Ascending aorta (tissue), 2 donors: ENCODE measurements around the gene GDPGP1. TPM values are rescaled to one million over a fixed set of nuclear protein-coding genes. Genes with fewer than 3 reads are reported as not detected.

Experiments
- DNase-seq, 2 donors: peaks; one replicate each; pipeline ENCODE4 v3.0.0-alpha.2; 2019; ENCODE audit warnings: low spot score in 2 of 2
- H3K27ac ChIP-seq, 2 donors: fragments of 200-600 bp; sonication (generic); one replicate each; pipeline ENCODE4 v1.5.1; 2016 to 2017; ENCODE audit warnings: mild to moderate bottlenecking in 1 of 2
- H3K27me3 ChIP-seq: fragments of 200-600 bp; sonication (generic); one replicate; pipeline ENCODE4 v1.5.1; 2017
- H3K36me3 ChIP-seq, 2 donors: fragments of 200-600 bp; sonication (generic); one replicate each; pipeline ENCODE4 v1.5.1; 2016
- H3K4me1 ChIP-seq, 2 donors: fragments of 200-600 bp; sonication (generic); one replicate each; pipeline ENCODE4 v1.5.1; 2016 to 2017; ENCODE audit warnings: mild to moderate bottlenecking in 1 of 2
- H3K4me3 ChIP-seq, 2 donors: fragments of 200-600 bp; sonication (generic); one replicate each; pipeline ENCODE4 v1.5.1; 2016 to 2017; ENCODE audit warnings: mild to moderate bottlenecking in 1 of 2
- H3K9me3 ChIP-seq, 2 donors: fragments of 200-600 bp; sonication (generic); one replicate each; pipeline ENCODE4 v1.5.1; 2016
- CTCF ChIP-seq, 3 experiments: fragments of 200-600 bp in 2 of 3; fragments of 450-650 bp in 1 of 3; sonication (generic) in 2 of 3; IDR thresholded peaks; one replicate each; pipeline ENCODE4 v1.5.1; 2016 to 2019; ENCODE audit warnings: antibody characterized with exemption in 3 of 3, mild to moderate bottlenecking in 1 of 3, moderate library complexity in 1 of 3
- intact Hi-C: fragments of 100-400 bp; cut with DNase I; formaldehyde crosslinking; loops from one replicate; pipeline ENCODE4 v1.15.1; 2023
- total RNA-seq: library from RNA; depleted of rRNA; stranded (reverse); fragments of >200 nt; gene quantifications from one replicate; pipeline ENCODE4 v1.1.0, GENCODE V29; 2016

The GDPGP1 gene
- total RNA-seq, 1 donor from 2014 or later = 2.2 TPM

GRCh38 chr15:90219421-90220141 is 14.4 kb upstream of the GDPGP1 start:
- H3K36me3 ChIP-seq = peaks cover 13% of the 10 kb centered on the region in 2 donors
- H3K9me3 ChIP-seq = no peaks in the 10 kb centered on the region
- no peak for DNase-seq
- H3K27me3 ChIP-seq = no peaks in the 10 kb centered on the region
- intact Hi-C loops = loop anchor here (10.0 kb wide), 1 partner anchor 455 kb away; no protein-coding TSS in a partner anchor
- peaks cover 4 to 5% of the 10 kb centered on the region in 2 donors for H3K4me1 ChIP-seq
- TF ChIP-seq CTCF (IDR thresholded peaks at IDR 0.05) = peak; percentile 48 to 58 (median 57)
- H3K4me3 ChIP-seq = no peak overlapping the region
- no peak overlapping the region for H3K27ac ChIP-seq

DNA sequence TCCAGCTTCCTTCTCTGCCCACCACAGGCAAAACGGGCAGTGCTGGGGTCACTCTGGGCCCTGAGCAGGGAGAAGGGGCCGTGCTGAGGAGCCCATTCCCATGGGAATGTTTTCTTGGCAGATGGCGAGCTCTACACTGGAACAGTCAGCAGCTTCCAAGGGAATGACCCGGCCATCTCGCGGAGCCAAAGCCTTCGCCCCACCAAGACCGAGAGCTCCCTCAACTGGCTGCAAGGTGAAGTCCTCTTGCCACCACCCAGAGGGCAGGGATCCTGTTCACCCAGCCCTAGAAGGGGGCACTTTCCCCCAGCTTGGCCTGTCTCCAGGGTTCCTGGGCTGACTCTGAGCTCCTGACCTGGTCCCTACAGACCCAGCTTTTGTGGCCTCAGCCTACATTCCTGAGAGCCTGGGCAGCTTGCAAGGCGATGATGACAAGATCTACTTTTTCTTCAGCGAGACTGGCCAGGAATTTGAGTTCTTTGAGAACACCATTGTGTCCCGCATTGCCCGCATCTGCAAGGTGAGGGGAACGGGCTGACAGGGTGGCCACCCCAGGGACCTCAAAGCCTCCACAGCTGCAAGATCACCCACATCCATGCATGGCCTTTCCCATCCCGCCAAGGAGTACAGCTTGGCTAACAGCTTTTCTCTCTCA is 12.6 kb upstream of the GDPGP1 start:
- Histone ChIP-seq H3K4me3 (no peak overlapping the region), H3K36me3 (peaks cover 24 to 29% of the 10 kb centered on the region in 2 donors)
- intact Hi-C loops = loop anchor here (10.0 kb wide), 1 partner anchor 457 kb away; no protein-coding TSS in a partner anchor

DNA sequence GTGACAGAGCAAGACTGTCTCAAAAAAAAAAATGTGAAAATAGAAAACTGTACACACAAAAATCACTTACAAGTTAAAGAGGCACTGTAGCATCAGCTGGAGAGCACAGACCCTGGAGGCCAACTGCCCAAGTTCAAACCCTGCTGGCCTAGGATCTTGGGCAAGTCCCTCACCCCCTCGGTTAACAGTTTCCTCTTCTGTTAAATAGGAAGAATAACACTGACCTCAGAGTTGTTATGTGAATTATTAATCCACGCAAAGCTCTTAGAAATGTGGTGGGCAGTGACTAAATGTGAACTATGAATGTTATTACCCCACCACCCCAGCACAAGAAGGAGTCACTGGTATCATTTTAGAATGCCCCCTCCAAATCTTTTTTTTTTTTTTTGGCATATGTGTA is 11.5 kb upstream of the GDPGP1 start:
- Histone ChIP-seq H3K4me3 (no peak overlapping the region), H3K27me3 (no peaks in the 10 kb centered on the region), H3K9me3 (no peaks in the 10 kb centered on the region), H3K36me3 (peaks cover 28 to 32% of the 10 kb centered on the region in 2 donors), H3K4me1 (peaks cover 4 to 5% of the 10 kb centered on the region in 2 donors), H3K27ac (no peak overlapping the region)
- no peak for DNase-seq
- intact Hi-C loops = loop anchor here (10.0 kb wide), 1 partner anchor 458 kb away; no protein-coding TSS in a partner anchor
- no peak for TF ChIP-seq CTCF (IDR thresholded peaks at IDR 0.05)

More for the DNA sequence above, 12.6 kb upstream of the GDPGP1 start:
- peak overlapping the region in 1 of 2 donors; percentile 35 for H3K27ac ChIP-seq
- peaks cover 4 to 5% of the 10 kb centered on the region in 2 donors for H3K4me1 ChIP-seq
- H3K9me3 ChIP-seq = no peaks in the 10 kb centered on the region
- peak; percentile 74 to 92 (median 80) for TF ChIP-seq CTCF (IDR thresholded peaks at IDR 0.05)
- no peaks in the 10 kb centered on the region for H3K27me3 ChIP-seq
- peak; percentile 42 to 88 for DNase-seq

GRCh38 chr15:90223441-90224165 is 10.4 kb upstream of the GDPGP1 start:
- TF ChIP-seq CTCF (IDR thresholded peaks at IDR 0.05) = no peak
- Histone ChIP-seq H3K9me3 (no peaks in the 10 kb centered on the region), H3K4me3 (no peak overlapping the region), H3K27ac (no peak overlapping the region), H3K27me3 (no peaks in the 10 kb centered on the region), H3K4me1 (peaks cover 4 to 5% of the 10 kb centered on the region in 2 donors), H3K36me3 (peaks cover 39 to 42% of the 10 kb centered on the region in 2 donors)
- intact Hi-C loops = loop anchor here (10.0 kb wide), 1 partner anchor 459 kb away; no protein-coding TSS in a partner anchor
- DNase-seq = no peak

- intact Hi-C loops = loop anchor here (10.0 kb wide), 1 partner anchor 460 kb away; no protein-coding TSS in a partner anchor
- H3K4me3 ChIP-seq = no peak overlapping the region
- DNase-seq = no peak
- no peaks in the 10 kb centered on the region for H3K9me3 ChIP-seq
- peaks cover 4 to 5% of the 10 kb centered on the region in 2 donors for H3K4me1 ChIP-seq
- no peaks in the 10 kb centered on the region for H3K27me3 ChIP-seq
- no peak for TF ChIP-seq CTCF (IDR thresholded peaks at IDR 0.05)
- H3K36me3 ChIP-seq = peaks cover 50 to 57% of the 10 kb centered on the region in 2 donors
- no peak overlapping the region for H3K27ac ChIP-seq
These were observed 9.0 kb upstream of the GDPGP1 start for GRCh38 chr15:90225047-90225446.
